ENCODE data around the gene GGCT.

- TF ChIP-seq POLR2A (IDR thresholded peaks at IDR 0.05; ENCODE audit: extremely low read depth, insufficient read length) (no peak), CTCF (IDR thresholded peaks at IDR 0.05; ENCODE audit: low read depth, low read length) (no peak), MAX (IDR thresholded peaks at IDR 0.05; ENCODE audit: low read depth, low read length) (no peak)
These were observed 19.9 kb upstream of the GGCT start for GRCh38 chr7:30524545-30524944.
